ENCODE results near the gene DDX42.

The DDX42 gene

DNA sequence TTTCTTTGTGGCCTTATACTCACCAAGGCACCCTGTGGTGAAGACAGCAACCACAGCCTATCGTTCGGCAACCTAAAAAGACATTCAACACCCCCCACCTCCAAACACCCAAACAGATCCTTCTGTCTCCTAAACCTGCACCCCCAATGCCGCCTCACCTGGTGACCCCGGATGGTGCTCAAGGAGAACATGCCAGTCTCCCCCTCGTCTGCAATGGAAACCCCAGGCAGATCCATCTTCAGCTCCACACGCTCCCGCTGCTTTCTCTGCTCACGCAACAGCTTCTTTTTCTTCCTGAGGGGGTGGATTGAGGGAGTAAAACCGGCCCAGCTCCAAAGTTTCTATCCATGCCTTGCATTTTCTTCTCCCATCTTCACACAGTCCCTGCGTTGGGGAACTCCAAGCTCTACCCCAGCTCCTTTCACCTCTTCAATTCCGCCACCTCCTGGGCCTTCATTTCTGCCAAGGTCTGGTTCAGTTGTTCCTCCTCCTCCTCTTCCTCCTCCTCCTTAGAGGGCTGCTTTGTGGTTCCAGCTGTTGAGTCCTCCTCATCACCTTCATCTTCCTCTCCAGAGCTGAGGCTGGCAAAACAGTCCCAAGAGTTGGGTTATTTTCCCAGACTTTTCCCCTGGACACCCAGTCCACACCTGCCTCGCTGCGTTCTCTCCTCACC is 49.8 kb downstream of the DDX42 start:
- no peak for DNase-seq (ENCODE audit: low spot score)

DNA sequence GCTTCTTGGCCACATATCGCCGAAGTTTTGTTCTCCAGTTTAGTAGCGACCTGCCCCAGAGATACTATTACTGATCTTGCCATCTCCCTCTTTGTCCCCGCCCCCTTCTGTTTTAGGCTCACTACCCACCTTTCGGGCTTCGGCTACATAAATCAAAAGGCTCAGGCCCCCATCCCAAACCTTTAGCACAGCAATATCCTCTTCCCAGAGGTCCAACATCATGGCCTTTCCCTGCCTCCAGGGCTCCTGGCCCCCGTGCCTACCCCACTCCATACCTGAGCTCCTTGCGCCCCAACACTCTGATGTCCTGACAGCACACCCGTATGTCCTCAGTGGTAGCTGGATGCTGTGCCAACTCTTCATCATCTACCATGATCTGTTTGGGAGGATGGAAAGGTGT is 50.4 kb downstream of the DDX42 start:
- no peak for DNase-seq (ENCODE audit: low spot score)

DNA sequence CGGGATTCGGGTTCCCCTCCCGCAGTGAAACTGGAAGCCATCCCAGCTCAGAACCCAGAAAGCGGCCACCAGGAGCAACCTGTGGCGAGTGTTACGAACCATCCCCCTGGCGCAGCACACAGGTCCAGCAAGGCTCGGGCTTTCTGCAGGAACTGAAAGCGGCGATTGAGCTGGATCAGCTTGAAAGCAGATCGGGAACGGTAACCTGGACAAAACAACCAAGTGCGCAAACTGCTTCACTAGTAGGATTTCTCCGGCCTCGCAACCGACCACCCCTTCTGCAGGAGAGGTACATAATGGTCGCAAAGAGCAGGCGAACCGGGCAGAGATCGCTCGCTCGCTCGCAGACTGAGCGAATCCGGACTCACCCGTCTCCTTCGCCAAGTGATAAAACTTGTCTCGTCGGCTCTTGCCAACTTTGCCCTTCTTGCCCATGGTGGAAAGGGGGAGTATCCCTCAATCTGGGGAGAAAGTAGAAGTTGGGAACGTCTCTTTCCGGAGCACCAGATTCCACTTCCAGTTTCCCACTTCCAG is 52.6 kb downstream of the DDX42 start:
- DNase-seq (ENCODE audit: low spot score), result no peak

DNA sequence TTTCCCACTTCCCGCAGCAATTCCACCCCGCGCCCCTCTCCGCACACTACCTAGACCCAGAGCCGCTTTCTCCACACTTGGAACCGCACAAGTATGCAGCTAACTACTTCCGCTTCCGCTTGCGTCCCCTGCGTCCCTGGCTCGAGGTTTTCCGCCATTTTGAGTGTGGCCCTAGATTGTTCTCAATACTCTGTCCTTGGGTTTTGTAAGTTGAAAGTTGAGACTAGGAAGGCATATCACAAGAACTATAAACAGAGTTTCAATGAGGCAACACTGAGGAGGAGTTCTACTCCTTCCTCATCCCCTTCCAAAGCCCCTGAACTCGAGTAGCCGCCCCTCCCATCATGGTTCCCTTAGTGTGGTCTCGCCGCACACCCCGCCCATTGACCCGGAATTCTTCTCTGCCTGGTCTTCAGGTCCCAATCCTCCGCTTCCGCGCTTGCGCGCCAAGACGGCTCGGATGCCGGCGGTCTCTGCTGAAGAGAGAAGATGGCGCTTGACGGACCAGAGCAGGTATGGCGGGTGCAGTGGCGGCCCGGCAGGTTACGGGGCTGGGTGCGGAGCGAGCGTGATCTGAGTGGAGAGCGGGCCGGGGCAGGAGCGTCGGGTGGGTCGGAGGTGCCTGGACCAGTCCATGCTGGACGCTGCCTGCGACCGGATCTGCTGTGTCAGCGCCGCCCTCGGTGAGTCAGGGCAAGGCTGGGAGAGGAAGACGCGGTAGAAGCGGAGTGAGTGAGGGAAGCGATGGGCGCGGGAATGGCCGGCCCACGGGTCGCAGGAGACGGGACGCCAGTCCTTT is 53.2 kb downstream of the DDX42 start, which contains the start of the genes FTSJ3 and PSMC5:
Gene FTSJ3 (minus strand): TSS at position 662 of the 799 bp plus-strand sequence. CDS start 761 bp downstream, outside the sequence.
Gene PSMC5 (plus strand): TSS at position 430 of the 799 bp plus-strand sequence. CDS start 60 bp downstream, at position 490.
- peak; percentile 98 for DNase-seq (ENCODE audit: low spot score)

GRCh38 chr17:63827801-63828221 is 53.8 kb downstream of the DDX42 start:
- DNase-seq (ENCODE audit: low spot score), result no peak

DNA sequence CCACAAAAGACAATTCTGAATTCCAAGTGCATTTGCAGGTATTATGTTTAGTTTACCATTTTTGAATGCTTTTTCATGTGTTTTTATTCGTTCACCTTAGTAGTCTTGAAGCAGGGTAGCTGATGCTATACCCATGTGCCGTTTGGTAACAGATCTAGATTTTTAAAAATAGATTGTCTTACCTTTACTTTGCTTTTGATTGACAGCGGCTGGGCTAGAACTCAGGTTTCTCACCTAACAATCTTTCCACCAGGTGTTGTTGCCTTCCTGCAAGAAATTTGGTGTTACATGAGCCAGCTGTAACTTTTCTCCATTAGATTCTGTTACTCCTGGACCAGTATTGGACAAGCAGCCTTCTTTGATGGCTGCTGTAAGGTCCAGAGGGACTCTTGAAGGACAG is 55.0 kb downstream of the DDX42 start:
- no peak for DNase-seq (ENCODE audit: low spot score)

- no peak for DNase-seq (ENCODE audit: low spot score)
Observed at GRCh38 chr17:63830278-63830677, 56.3 kb downstream of the DDX42 start.

DNA sequence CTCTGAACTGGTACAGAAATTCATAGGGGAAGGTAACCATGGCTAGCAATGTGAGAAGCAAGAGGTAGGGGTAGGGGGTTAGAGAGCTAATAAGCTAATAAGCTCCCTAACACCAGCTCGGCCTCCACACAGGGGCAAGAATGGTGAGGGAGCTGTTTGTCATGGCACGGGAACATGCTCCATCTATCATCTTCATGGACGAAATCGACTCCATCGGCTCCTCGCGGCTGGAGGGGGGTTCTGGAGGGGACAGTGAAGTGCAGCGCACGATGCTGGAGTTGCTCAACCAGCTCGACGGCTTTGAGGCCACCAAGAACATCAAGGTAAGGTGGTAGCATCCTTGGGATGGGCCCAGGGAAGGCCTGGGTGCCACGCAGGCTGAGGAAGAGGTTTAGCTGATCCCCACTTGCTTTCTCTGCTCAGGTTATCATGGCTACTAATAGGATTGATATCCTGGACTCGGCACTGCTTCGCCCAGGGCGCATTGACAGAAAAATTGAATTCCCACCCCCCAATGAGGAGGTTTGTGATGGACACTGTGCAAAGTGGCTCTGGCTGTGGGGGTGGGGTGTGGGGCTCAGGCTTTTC is 57.0 kb downstream of the DDX42 start:
- DNase-seq (ENCODE audit: low spot score), result no peak

- DNase-seq (ENCODE audit: low spot score), result no peak
Observed at GRCh38 chr17:63831505-63831904, 57.5 kb downstream of the DDX42 start.

DNA sequence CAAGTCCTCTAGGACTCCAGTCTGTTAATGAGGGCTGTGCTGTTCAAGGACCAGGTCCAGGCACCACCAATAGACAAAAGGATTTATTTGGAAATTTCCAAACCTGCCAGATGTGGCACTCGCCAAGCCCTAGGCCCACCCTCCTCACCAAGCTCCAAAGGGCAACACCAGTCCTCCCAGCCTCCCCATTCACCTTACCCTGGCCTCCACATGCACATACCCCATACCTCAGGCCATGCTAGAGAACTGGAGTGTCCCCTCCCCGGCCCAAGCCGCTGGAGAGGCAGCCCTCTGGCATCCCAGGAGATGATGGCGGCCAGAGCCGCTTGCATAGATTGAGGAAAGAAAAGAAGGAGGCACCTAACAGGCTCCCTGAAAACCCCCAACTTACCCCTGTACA is 58.0 kb downstream of the DDX42 start:
- DNase-seq (ENCODE audit: low spot score), result no peak

GRCh38 chr17:63832455-63832854 is 58.5 kb downstream of the DDX42 start:
- DNase-seq (ENCODE audit: low spot score), result no peak

GRCh38 chr17:63833026-63833740 is 59.2 kb downstream of the DDX42 start:
- DNase-seq (ENCODE audit: low spot score), result no peak

GRCh38 chr17:63833741-63834373 is 59.9 kb downstream of the DDX42 start:
- DNase-seq (ENCODE audit: low spot score), result no peak

GRCh38 chr17:63834431-63835166 is 60.6 kb downstream of the DDX42 start:
- DNase-seq (ENCODE audit: low spot score), result peak; percentile 73

GRCh38 chr17:63835167-63835720 is 61.3 kb downstream of the DDX42 start:
- no peak for DNase-seq (ENCODE audit: low spot score)

DNA sequence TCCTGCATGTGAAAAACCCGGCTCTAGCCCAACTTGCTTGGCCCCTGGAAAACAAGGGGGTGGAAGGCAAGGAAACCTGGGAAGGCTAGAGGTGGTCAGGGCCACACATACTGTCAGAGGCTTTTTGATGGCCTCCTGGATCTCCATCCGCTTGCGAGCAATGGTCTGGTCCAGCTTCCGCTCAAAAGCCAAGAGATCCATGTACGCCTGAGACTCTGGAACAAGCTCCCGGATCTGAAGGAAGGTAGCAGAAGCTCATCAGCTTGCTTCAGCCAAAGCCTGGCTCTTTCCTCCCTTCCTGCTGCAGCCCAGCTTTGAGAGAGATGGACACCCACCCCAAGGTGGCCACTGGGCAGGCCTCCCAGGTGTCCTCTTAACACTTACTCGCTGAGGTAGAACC is 62.8 kb downstream of the DDX42 start:
- no peak for DNase-seq (ENCODE audit: low spot score)

DNA sequence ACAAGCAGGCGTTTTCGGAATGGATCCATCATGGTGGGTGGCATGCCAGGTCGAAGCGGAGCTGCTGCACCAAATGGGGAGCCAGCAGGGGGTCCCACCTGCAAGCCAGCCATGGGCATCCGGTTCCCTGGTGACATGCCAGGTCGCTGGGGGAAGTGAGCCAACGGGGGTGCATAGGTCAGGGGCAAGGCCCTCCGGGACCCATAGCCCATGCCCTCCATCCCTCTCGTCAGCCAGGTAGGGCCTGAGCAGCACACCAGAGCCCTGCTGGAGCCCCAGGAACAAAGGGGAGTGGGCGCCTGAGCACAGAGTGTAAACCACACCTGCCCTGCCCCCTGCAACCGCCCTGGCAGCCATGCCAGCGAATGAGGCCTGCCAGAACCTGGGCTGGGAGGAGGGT is 63.5 kb downstream of the DDX42 start:
- DNase-seq (ENCODE audit: low spot score), result no peak

DNA sequence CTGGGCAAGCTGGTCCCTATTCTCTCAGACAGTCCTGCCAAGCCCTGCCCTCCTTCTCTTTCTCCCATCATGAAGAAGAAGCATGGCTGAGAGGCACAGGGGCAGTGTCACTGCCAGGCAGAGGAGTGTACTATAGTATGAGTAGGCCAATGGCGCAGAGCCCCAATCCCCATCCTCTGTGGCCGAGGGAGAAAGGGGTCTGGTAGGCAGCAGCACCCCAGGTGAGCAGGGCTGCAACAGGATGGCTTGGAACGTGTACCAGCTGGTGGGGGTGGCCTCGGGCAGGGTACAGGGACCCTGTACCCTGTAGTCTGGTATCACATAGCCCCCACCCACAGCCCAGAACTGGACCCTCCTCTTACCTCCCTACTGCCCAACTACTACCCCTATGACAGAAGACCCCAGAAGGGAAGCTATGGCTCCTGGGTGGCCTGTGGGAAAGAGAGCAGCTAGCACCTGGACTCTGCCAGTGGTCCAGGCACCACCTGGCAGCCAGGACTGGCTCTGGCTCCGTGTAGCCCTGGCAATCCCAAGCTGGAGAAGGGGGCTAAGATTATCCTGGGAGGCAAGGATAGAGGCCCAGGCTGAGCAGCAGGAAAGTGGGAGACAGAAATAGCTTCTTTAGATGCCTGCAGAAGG is 64.1 kb downstream of the DDX42 start:
- DNase-seq (ENCODE audit: low spot score), result no peak

DNA sequence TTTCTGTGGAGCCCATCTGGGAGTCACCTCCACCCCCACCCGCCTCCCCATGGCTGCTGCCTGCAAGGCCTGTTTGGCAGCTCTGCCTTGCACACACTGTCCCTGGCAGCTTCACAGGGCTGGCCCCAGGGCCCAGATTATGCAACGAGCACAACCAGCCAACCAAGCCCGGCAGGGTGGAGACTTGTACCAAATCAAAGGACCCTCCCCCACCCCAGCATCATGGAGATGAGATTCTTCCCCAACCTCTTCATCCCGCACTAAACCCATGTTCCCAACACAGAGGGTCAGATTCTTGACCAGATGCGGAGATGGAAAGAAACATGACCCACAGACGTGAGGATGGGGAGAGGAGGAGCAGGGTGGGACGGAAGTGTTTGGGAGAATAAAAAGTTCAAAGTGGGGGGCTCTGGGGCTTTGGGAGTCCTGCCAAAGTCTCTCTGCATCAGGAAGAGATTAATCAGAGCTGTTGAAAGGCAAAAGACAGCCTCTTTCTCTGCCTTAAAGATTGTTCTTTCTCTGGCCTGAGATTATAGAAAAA is 64.7 kb downstream of the DDX42 start:
- peak; percentile 91 for DNase-seq (ENCODE audit: low spot score)

Measured in globus pallidus (tissue), 1 donor.